T-helper 9 cell (primary cell): ENCODE data around the gene RIC8A.

Experiments
- DNase-seq: peaks from one replicate; pipeline ENCODE4 v3.0.0-alpha.2; 2020

The RIC8A gene

DNA sequence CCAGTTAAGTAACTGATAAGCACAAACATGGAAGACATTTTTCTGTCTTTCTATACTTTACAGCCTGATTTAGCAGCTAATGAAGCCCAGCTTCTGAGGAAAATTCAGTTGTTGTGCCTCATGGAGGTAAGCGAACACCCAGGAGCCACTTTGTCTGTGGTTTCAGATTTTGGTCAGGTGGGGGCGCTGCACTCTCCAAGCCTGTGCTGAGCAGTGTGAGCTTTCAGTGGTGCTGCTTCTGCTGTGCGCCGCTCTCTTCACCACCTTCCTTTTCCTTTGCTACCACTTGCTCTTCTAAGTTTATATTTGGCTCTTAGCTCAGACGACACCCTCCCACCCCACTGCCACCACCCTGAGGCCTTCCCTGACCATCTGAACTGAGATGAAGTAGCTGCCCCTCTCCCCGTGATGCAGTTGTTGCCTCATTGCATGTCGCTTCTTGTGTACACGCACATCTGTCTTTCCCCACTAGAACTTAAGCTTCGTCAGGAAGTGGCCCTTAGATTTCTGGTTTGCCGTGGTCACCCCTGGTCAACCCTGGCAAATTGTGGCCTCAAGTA, 43.3 kb downstream of the RIC8A start:
- DNase-seq, result peak; percentile 76

GRCh38 chr11:251550-251949, 44.0 kb downstream of the RIC8A start:
- DNase-seq, result no peak

- DNase-seq, result no peak
Observed at GRCh38 chr11:252666-253065, 45.2 kb downstream of the RIC8A start.

DNA sequence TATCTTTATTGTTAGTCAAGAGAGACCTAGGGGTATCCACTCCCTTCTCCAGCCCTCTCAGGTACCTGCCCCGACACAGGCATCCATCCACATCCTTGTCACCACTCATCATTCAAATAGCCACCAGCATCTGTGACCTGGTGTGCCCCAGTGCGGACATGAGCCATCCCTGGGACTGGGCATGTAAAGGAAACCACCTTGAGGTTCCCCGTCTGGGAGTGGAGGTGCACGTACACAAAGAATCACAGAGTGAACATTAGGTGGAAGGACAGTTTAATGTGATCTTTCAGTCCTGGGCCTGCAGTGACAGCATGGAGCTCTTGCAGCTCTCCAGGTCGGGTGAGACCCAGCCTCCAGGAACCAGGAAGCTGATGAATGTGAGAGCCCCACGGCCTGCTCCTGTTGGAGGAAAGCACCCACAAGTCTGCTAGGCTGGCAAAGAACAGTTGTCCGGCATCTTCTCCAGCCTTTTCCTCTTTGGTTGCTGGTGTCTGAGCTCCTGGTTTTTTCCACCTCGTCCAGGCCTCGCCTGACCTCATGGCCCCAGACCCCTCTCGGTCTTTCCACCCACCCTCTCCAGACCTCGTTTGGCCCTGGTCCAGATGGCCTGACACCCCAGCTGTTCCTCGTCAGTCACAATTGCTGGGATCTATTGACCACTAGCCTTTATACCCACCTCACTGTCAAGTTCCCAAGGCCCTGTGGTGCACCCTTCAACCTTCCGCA, 45.8 kb downstream of the RIC8A start:
- no peak for DNase-seq

- no peak for DNase-seq
Observed at GRCh38 chr11:253886-254270, 46.4 kb downstream of the RIC8A start.

- DNase-seq, result no peak
Observed at GRCh38 chr11:255176-255575, 47.7 kb downstream of the RIC8A start.

DNA sequence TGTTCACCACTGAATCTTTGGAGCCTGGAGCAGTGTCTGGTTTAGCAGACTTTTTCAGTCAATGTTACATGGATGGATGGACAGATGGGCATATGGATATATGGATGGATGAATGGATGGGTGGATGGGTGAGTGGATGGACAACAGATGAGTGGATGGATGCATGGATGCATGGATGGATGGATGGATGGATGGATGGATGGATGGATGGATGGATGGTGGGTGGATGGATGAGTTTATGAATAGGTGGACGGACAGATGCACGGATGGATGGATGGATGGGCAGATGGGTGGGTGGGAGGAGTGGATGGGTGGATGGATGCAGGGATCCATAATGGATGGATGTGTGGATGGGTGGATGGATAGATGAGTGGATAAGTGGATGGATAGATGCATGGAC, 48.3 kb downstream of the RIC8A start:
- no peak for DNase-seq

GRCh38 chr11:256952-257737, 49.6 kb downstream of the RIC8A start:
- no peak for DNase-seq

GRCh38 chr11:257766-258493, 50.4 kb downstream of the RIC8A start:
- DNase-seq, result no peak

DNA sequence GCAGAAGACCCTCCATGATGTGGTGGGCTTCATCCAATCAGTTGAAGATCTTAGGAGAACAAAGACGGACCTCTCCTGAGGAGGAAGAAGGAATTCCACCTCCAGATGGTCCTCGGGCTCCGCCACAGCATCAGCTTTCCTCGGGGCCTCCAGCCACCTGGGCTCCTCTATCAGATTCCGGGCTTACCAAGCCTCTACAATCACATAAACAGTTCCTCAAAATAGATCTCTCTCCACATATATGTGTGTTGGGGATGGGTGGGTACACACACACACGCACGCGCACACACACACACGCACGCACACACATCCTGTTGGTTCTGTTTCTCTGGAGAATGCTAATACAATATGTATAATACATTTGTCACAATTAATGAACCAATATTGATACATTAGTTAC, 51.9 kb downstream of the RIC8A start:
- no peak for DNase-seq

DNA sequence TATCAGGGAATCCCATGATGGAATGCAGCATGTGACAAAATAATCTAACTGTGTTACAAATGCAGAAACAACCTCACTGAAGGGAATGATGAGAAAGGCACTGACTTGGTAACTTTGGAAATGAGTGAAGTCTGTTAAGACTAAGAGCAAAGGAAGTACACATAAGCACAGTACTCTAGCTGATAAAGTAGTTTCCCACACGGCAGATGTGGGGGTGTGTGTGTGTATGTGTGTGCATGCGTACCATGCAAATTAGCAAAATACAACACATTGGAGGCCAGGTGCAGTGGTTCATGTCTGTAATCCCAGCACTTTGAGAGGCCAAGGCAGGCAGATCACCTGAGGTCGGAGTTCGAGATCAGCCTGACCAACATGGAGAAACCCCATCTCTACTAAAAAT, 54.1 kb downstream of the RIC8A start:
- DNase-seq, result no peak
